K562 (cell line): ENCODE measurements around the gene MAGIX. TPM values are rescaled to one million over a fixed set of nuclear protein-coding genes. Genes with fewer than 3 reads are reported as not detected.

Experiments used
- ARHGAP35 ChIP-seq: fragments of 450-650 bp; IDR thresholded peaks from 2 replicates; pipeline ENCODE4 v1.6.1; 2018; ENCODE audit not compliant: partially characterized antibody
- BRF1 ChIP-seq: IDR thresholded peaks from 3 replicates; pipeline ENCODE4 v1.6.1; 2011; ENCODE audit warnings: borderline replicate concordance, mild to moderate bottlenecking; ENCODE audit not compliant: insufficient read length; ENCODE audit errors: extremely low read depth
- DLX4 ChIP-seq: fragments of 250-450 bp; sonication (Bioruptor Pico); IDR thresholded peaks from 2 replicates; pipeline ENCODE4 v1.6.1; 2021; ENCODE audit warnings: mild to moderate bottlenecking
- FOXA3 ChIP-seq, 2 experiments: fragments of 450-650 bp in 1 of 2; sonication (generic) in 1 of 2; formaldehyde crosslinking; IDR thresholded peaks in 1 of 2; conservative IDR thresholded peaks in 1 of 2; 2 replicates each; pipeline versions ENCODE4 v1.4.0 to v1.8.0; 2020 to 2022; ENCODE audit warnings: mild to moderate bottlenecking in 2 of 2, missing genetic modification reagents in 1 of 2
- GTF2F1 ChIP-seq: IDR thresholded peaks from 2 replicates; pipeline ENCODE4 v1.6.1; 2011; ENCODE audit warnings: low read depth, low read length, improper control_type of control experiment
- KHSRP ChIP-seq: fragments of 450-650 bp; IDR thresholded peaks from 2 replicates; pipeline ENCODE4 v1.6.1; 2017
- NELFE ChIP-seq: IDR thresholded peaks from 2 replicates; pipeline ENCODE4 v1.6.1; 2011; ENCODE audit warnings: mild to moderate bottlenecking; ENCODE audit not compliant: insufficient read depth, insufficient read length
- NFE2L1 ChIP-seq: fragments of 450-650 bp; IDR thresholded peaks from 2 replicates; pipeline ENCODE4 v1.6.1; 2016; ENCODE audit warnings: missing genetic modification characterization, low read depth, mild to moderate bottlenecking, missing compliant biosample characterization, moderate library complexity, borderline replicate concordance
- POLR2A ChIP-seq: fragments of 450-650 bp; conservative IDR thresholded peaks from 2 replicates; pipeline ENCODE4 v1.6.1; 2016
- RNF2 ChIP-seq: sonication (generic); IDR thresholded peaks from 2 replicates; pipeline ENCODE4 v1.6.1; 2016
- SMARCC2 ChIP-seq: fragments of 450-650 bp; IDR thresholded peaks from 2 replicates; pipeline ENCODE4 v1.6.1; 2017; ENCODE audit warnings: antibody characterized with exemption, moderate library complexity, mild to moderate bottlenecking, low read depth
- TEAD2 ChIP-seq: fragments of 450-650 bp; IDR thresholded peaks from 2 replicates; pipeline ENCODE4 v1.6.1; 2016; ENCODE audit warnings: missing genetic modification characterization, control low read depth, missing compliant biosample characterization
- TEAD4 ChIP-seq, 2 experiments: sonication (generic) in 1 of 2; formaldehyde crosslinking in 1 of 2; IDR thresholded peaks; 2 replicates each; pipeline versions ENCODE4 v1.6.1 to v1.8.0; 2012 to 2022; ENCODE audit warnings: borderline replicate concordance in 1 of 2, inconsistent platforms in 1 of 2, low read length in 1 of 2, mild to moderate bottlenecking in 1 of 2, missing genetic modification reagents in 1 of 2
- ZNF134 ChIP-seq: fragments of 250-450 bp; sonication (Bioruptor Pico); conservative IDR thresholded peaks from 2 replicates; pipeline ENCODE4 v1.4.0; 2020
- ZNF165 ChIP-seq: fragments of 250-450 bp; sonication (Bioruptor Pico); IDR thresholded peaks from 2 replicates; pipeline ENCODE4 v1.4.0; 2020; ENCODE audit warnings: borderline replicate concordance
- ZNF830 ChIP-seq: fragments of 250-450 bp; sonication (Bioruptor Pico); IDR thresholded peaks from 2 replicates; pipeline ENCODE4 v1.5.0; 2021; ENCODE audit warnings: mild to moderate bottlenecking
- polyA plus RNA-seq, 8 experiments: library from polyadenylated mRNA; depleted of rRNA in 4 of 8; stranded (reverse) in 5 of 8; unstranded in 3 of 8; fragments of >200 nt; fragmentation: Nextera tagmentation in 2 of 8; fragmentation: Illumina TruSeq in 1 of 8; extraction: Ambion mirVana in 2 of 8; extraction: Trizol in 1 of 8; gene quantifications; 2 replicates each; pipeline versions ENCODE4 v1.2.1 to v1.2.3, GENCODE V29; 2011 to 2014; ENCODE audit warnings: inconsistent platforms in 1 of 8, missing spikeins in 1 of 8
- total RNA-seq, 7 experiments: library from RNA; depleted of rRNA in 6 of 7; stranded (reverse); fragments of >200 nt in 6 of 7; fragmentation: Illumina TruSeq in 2 of 7; extraction: Trizol in 2 of 7; gene quantifications; 2 replicates each; pipeline versions ENCODE4 v1.2.1 to v1.2.3, GENCODE V29; 2011 to 2021; ENCODE audit warnings: low replicate concordance in 1 of 7
- TF ChIP-seq, protein P1 (sequence below): fragments of 450-650 bp; IDR thresholded peaks from 2 replicates; pipeline ENCODE4 v1.6.1; 2016; ENCODE audit warnings: borderline replicate concordance
- TF ChIP-seq, protein P2 (sequence below): fragments of 450-650 bp; IDR thresholded peaks from 2 replicates; pipeline ENCODE4 v1.6.1; 2016; ENCODE audit warnings: low read depth

MAGIX gene
- total and polyA plus RNA-seq, 9 of the 15 experiments (the other 6 are each of a cell fraction or from before 2014, with no cell fraction given) = 0.08 to 3.5 (median 0.47) TPM

GRCh38 chrX:49199906-49200771 is 37.6 kb downstream of the MAGIX start, which contains the start of gene SYP (continued):
- TF ChIP-seq DLX4 (CRISPR knock-in tag) (no peak), POLR2A (peak; percentile 88), NFE2L1 (tag) (no peak), BRF1 (no peak), TEAD2 (tag) (no peak), ZNF830 (no peak), GTF2F1 (no peak), RNF2 (no peak), NELFE (no peak), ARHGAP35 (no peak), ZNF165 (CRISPR knock-in tag) (no peak), KHSRP (no peak), TEAD4 (IDR thresholded peaks at IDR 0.05; ENCODE audit: low read length) (no peak), TEAD4 (CRISPR knock-in tag; IDR thresholded peaks at IDR 0.05; ENCODE audit: borderline replicate concordance) (no peak), FOXA3 (CRISPR knock-in tag; conservative IDR thresholded peaks at IDR 0.05 in 1 of 2, IDR thresholded peaks at IDR 0.05 in 1 of 2) (no peak), SMARCC2 (no peak), ZNF134 (0 out of 2 replicates have a peak, but pooled peaks have one; percentile 25)
- TF ChIP-seq, protein P1, sequence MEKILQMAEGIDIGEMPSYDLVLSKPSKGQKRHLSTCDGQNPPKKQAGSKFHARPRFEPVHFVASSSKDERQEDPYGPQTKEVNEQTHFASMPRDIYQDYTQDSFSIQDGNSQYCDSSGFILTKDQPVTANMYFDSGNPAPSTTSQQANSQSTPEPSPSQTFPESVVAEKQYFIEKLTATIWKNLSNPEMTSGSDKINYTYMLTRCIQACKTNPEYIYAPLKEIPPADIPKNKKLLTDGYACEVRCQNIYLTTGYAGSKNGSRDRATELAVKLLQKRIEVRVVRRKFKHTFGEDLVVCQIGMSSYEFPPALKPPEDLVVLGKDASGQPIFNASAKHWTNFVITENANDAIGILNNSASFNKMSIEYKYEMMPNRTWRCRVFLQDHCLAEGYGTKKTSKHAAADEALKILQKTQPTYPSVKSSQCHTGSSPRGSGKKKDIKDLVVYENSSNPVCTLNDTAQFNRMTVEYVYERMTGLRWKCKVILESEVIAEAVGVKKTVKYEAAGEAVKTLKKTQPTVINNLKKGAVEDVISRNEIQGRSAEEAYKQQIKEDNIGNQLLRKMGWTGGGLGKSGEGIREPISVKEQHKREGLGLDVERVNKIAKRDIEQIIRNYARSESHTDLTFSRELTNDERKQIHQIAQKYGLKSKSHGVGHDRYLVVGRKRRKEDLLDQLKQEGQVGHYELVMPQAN = no peak
- TF ChIP-seq, protein P2, sequence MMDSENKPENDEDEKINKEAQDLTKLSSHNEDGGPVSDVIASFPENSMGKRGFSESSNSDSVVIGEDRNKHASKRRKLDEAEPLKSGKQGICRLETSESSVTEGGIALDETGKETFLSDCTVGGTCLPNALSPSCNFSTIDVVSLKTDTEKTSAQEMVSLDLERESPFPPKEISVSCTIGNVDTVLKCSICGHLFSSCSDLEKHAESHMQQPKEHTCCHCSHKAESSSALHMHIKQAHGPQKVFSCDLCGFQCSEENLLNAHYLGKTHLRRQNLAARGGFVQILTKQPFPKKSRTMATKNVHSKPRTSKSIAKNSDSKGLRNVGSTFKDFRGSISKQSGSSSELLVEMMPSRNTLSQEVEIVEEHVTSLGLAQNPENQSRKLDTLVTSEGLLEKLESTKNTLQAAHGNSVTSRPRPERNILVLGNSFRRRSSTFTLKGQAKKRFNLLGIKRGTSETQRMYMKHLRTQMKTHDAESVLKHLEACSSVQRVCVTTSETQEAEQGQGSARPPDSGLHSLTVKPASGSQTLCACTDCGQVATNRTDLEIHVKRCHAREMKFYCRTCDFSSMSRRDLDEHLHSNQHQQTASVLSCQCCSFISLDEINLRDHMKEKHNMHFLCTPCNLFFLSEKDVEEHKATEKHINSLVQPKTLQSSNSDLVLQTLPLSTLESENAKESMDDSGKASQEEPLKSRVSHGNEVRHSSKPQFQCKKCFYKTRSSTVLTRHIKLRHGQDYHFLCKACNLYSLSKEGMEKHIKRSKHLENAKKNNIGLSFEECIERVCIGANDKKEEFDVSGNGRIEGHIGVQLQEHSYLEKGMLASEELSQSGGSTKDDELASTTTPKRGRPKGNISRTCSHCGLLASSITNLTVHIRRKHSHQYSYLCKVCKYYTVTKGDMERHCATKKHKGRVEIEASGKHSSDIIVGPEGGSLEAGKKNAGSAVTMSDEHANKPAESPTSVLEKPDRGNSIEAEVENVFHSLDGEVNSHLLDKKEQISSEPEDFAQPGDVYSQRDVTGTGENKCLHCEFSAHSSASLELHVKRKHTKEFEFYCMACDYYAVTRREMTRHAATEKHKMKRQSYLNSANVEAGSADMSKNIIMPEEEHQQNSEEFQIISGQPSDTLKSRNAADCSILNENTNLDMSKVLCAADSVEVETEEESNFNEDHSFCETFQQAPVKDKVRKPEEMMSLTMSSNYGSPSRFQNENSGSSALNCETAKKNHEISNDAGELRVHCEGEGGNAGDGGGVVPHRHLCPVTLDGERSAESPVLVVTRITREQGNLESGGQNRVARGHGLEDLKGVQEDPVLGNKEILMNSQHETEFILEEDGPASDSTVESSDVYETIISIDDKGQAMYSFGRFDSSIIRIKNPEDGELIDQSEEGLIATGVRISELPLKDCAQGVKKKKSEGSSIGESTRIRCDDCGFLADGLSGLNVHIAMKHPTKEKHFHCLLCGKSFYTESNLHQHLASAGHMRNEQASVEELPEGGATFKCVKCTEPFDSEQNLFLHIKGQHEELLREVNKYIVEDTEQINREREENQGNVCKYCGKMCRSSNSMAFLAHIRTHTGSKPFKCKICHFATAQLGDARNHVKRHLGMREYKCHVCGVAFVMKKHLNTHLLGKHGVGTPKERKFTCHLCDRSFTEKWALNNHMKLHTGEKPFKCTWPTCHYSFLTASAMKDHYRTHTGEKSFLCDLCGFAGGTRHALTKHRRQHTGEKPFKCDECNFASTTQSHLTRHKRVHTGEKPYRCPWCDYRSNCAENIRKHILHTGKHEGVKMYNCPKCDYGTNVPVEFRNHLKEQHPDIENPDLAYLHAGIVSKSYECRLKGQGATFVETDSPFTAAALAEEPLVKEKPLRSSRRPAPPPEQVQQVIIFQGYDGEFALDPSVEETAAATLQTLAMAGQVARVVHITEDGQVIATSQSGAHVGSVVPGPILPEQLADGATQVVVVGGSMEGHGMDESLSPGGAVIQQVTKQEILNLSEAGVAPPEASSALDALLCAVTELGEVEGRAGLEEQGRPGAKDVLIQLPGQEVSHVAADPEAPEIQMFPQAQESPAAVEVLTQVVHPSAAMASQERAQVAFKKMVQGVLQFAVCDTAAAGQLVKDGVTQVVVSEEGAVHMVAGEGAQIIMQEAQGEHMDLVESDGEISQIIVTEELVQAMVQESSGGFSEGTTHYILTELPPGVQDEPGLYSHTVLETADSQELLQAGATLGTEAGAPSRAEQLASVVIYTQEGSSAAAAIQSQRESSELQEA = no peak
